GM19468 (cell line): ENCODE data around the gene KIRREL3.

ENCODE experiments used
- ATAC-seq: cut with Tn5 transposase; IDR thresholded peaks from one replicate; pipeline ENCODE4 v1.9.1; 2021; ENCODE audit warnings: mild to moderate bottlenecking, moderate library complexity, moderate number of reproducible peaks; ENCODE audit not compliant: unreplicated experiment; ENCODE audit errors: extremely low read depth

The KIRREL3 gene

GRCh38 chr11:126446581-126446980, 554.0 kb downstream of the KIRREL3 start:
- no peak for ATAC-seq

GRCh38 chr11:126444072-126444471, 556.5 kb downstream of the KIRREL3 start:
- no peak for ATAC-seq

- ATAC-seq = no peak
Measured at GRCh38 chr11:126443120-126443519, 557.5 kb downstream of the KIRREL3 start.

GRCh38 chr11:126440792-126441514, 559.6 kb downstream of the KIRREL3 start:
- no peak for ATAC-seq

GRCh38 chr11:126440276-126440675, 560.3 kb downstream of the KIRREL3 start:
- ATAC-seq = no peak

- ATAC-seq = no peak
Measured at GRCh38 chr11:126438691-126439090, 561.9 kb downstream of the KIRREL3 start.

- ATAC-seq = no peak
Measured at GRCh38 chr11:126438272-126438671, 562.3 kb downstream of the KIRREL3 start.

GRCh38 chr11:126437731-126438130, 562.8 kb downstream of the KIRREL3 start:
- ATAC-seq = no peak

GRCh38 chr11:126436209-126436755, 564.3 kb downstream of the KIRREL3 start:
- ATAC-seq = no peak

- ATAC-seq = no peak
Measured at GRCh38 chr11:126434950-126435335, 565.6 kb downstream of the KIRREL3 start.

- no peak for ATAC-seq
Measured at GRCh38 chr11:126433989-126434949, 566.3 kb downstream of the KIRREL3 start.

GRCh38 chr11:126433244-126433846, 567.2 kb downstream of the KIRREL3 start:
- no peak for ATAC-seq

- no peak for ATAC-seq
Measured at GRCh38 chr11:126432525-126432924, 568.0 kb downstream of the KIRREL3 start.

- ATAC-seq = no peak
Measured at GRCh38 chr11:126432065-126432461, 568.5 kb downstream of the KIRREL3 start.

GRCh38 chr11:126431401-126432064, 569.0 kb downstream of the KIRREL3 start:
- ATAC-seq = no peak

GRCh38 chr11:126430581-126431335, 569.8 kb downstream of the KIRREL3 start:
- no peak for ATAC-seq

GRCh38 chr11:126426820-126427749, 573.5 kb downstream of the KIRREL3 start:
- no peak for ATAC-seq

GRCh38 chr11:126426106-126426505, 574.5 kb downstream of the KIRREL3 start:
- ATAC-seq = no peak
